IMR-90 (cell line): ENCODE results near the gene CDK15. TPM values are rescaled to one million over a fixed set of nuclear protein-coding genes. Genes with fewer than 3 reads are reported as not detected.

Source experiments
- ATAC-seq: fragments of 200-7000 bp; cut with Tn5 transposase; 2 replicates; pipeline ENCODE4 v1.9.1; 2020; ENCODE audit warnings: low read depth, mild to moderate bottlenecking, moderate library complexity
- BruUV-seq: library from RNA; stranded (reverse); fragments of 400-500 nt; replicated peaks from 2 replicates; lab custom pipeline; 2021; lab: Mats Ljungman, UMichigan
- CTCF ChIA-PET: fragments of 300-600 bp; formaldehyde crosslinking; extraction: SDS; loops from one replicate; lab custom pipeline; 2021; ENCODE audit warnings: antibody characterized with exemption; lab: Yijun Ruan, JAX
- POLR2A ChIA-PET: fragments of 300-600 bp; sonication (Branson Sonifier 250); formaldehyde crosslinking; loops from one replicate; lab custom pipeline; 2022; ENCODE audit warnings: antibody characterized with exemption; ENCODE audit not compliant: unreplicated experiment; lab: Charles Lee
- DNase-seq: peaks from one replicate; pipeline ENCODE4 v3.0.0; 2013
- H2AFZ ChIP-seq: replicated peaks from 2 replicates; pipeline ENCODE3; 2013; ENCODE audit warnings: low read length, mild to moderate bottlenecking; ENCODE audit not compliant: poor library complexity
- H2AK5ac ChIP-seq: 2 replicates; pipeline ENCODE4 v1.6.1; 2013; ENCODE audit warnings: low read depth, low read length, inconsistent platforms
- H2AK9ac ChIP-seq: replicated peaks from 2 replicates; pipeline ENCODE3; 2013; ENCODE audit warnings: mild to moderate bottlenecking, low read depth, low read length, moderate library complexity; ENCODE audit not compliant: poor library complexity
- H2BK120ac ChIP-seq: 2 replicates; pipeline ENCODE4 v1.6.1; 2013; ENCODE audit warnings: low read depth, low read length, inconsistent platforms
- H2BK15ac ChIP-seq: 3 replicates; pipeline ENCODE4 v1.6.1; 2013; ENCODE audit warnings: low read depth, low read length, inconsistent platforms
- H2BK20ac ChIP-seq: 2 replicates; pipeline ENCODE4 v1.6.1; 2013; ENCODE audit warnings: low read depth, mild to moderate bottlenecking, inconsistent platforms, low read length, moderate library complexity
- H2BK5ac ChIP-seq: 2 replicates; pipeline ENCODE4 v1.6.1; 2013; ENCODE audit warnings: mild to moderate bottlenecking, low read depth, low read length, inconsistent platforms; ENCODE audit not compliant: poor library complexity, severe bottlenecking
- H3K14ac ChIP-seq: replicated peaks from 2 replicates; pipeline ENCODE4 v1.6.1; 2013; ENCODE audit warnings: low read depth, low read length, inconsistent platforms
- H3K18ac ChIP-seq: 2 replicates; pipeline ENCODE4 v1.6.1; 2013; ENCODE audit warnings: low read depth, low read length, control low read depth
- H3K23ac ChIP-seq: 2 replicates; pipeline ENCODE4 v1.6.1; 2013; ENCODE audit warnings: low read depth, low read length, inconsistent platforms
- H3K27ac ChIP-seq: 2 replicates; pipeline ENCODE4 v1.5.1; 2013; ENCODE audit warnings: mild to moderate bottlenecking, control low read depth, low read length; ENCODE audit not compliant: insufficient read depth
- H3K27me3 ChIP-seq: 2 replicates; pipeline ENCODE4 v1.6.1; 2013; ENCODE audit warnings: low read length; ENCODE audit not compliant: control insufficient read depth, insufficient read depth
- H3K36me3 ChIP-seq: 2 replicates; pipeline ENCODE4 v1.6.1; 2013; ENCODE audit warnings: low read length, mixed read lengths; ENCODE audit not compliant: control insufficient read depth, insufficient read depth
- H3K4ac ChIP-seq: 2 replicates; pipeline ENCODE4 v1.6.1; 2013; ENCODE audit warnings: low read depth, low read length, inconsistent platforms
- H3K4me1 ChIP-seq: 2 replicates; pipeline ENCODE4 v1.6.1; 2013; ENCODE audit warnings: low read length, mixed read lengths; ENCODE audit not compliant: control insufficient read depth, insufficient read depth
- H3K4me2 ChIP-seq: 2 replicates; pipeline ENCODE4 v1.6.1; 2013; ENCODE audit warnings: low read depth, mild to moderate bottlenecking, control low read depth, low read length, moderate library complexity
- H3K4me3 ChIP-seq: 2 replicates; pipeline ENCODE4 v1.5.1; 2013; ENCODE audit warnings: low read depth, mild to moderate bottlenecking, control low read depth, low read length, moderate library complexity; ENCODE audit not compliant: insufficient read depth
- H3K56ac ChIP-seq: 2 replicates; pipeline ENCODE4 v1.6.1; 2013; ENCODE audit warnings: low read length, inconsistent platforms; ENCODE audit not compliant: insufficient read depth; ENCODE audit errors: extremely low read depth
- H3K79me1 ChIP-seq, 2 experiments: 2 replicates each; pipeline ENCODE4 v1.6.1; 2013; ENCODE audit warnings: low read length in 2 of 2, inconsistent platforms in 1 of 2, low read depth in 1 of 2
- H3K9ac ChIP-seq: 2 replicates; pipeline ENCODE4 v1.6.1; 2013; ENCODE audit warnings: low read depth, low read length, control low read depth
- H3K9me1 ChIP-seq: 2 replicates; pipeline ENCODE4 v1.6.1; 2013; ENCODE audit warnings: low read length, inconsistent platforms; ENCODE audit not compliant: insufficient read depth
- H3K9me3 ChIP-seq: 2 replicates; pipeline ENCODE4 v1.6.1; 2013; ENCODE audit warnings: low read length; ENCODE audit not compliant: control insufficient read depth, insufficient read depth
- H4K20me1 ChIP-seq: 2 replicates; pipeline ENCODE4 v1.6.1; 2013; ENCODE audit warnings: low read length, inconsistent platforms; ENCODE audit not compliant: insufficient read depth
- H4K5ac ChIP-seq: 2 replicates; pipeline ENCODE4 v1.6.1; 2013; ENCODE audit warnings: mild to moderate bottlenecking, low read depth, low read length, control low read depth
- H4K8ac ChIP-seq, 2 experiments: 2 replicates each; pipeline ENCODE4 v1.6.1; 2013; ENCODE audit warnings: low read depth in 2 of 2, low read length in 2 of 2, control low read depth in 1 of 2, inconsistent platforms in 1 of 2
- H4K91ac ChIP-seq: 2 replicates; pipeline ENCODE4 v1.6.1; 2013; ENCODE audit warnings: low read depth, low read length, inconsistent platforms; ENCODE audit not compliant: insufficient read depth
- CEBPB ChIP-seq: IDR thresholded peaks from 2 replicates; pipeline ENCODE4 v1.6.1; 2012; ENCODE audit warnings: low read depth, low read length, improper control_type of control experiment
- CHD1 ChIP-seq: IDR thresholded peaks from 2 replicates; pipeline ENCODE4 v1.6.1; 2012; ENCODE audit warnings: low read depth, low read length, improper control_type of control experiment
- FOS ChIP-seq: fragments of 150-350 bp; IDR thresholded peaks from 2 replicates; pipeline ENCODE4 v1.6.1; 2016; ENCODE audit warnings: low read depth, low read length
- MAFK ChIP-seq: IDR thresholded peaks from 2 replicates; pipeline ENCODE4 v1.6.1; 2012; ENCODE audit warnings: low read depth, low read length, improper control_type of control experiment
- MAZ ChIP-seq: IDR thresholded peaks from 2 replicates; pipeline ENCODE4 v1.6.1; 2012; ENCODE audit warnings: low read depth, mild to moderate bottlenecking, low read length, improper control_type of control experiment, moderate library complexity, borderline replicate concordance
- MXI1 ChIP-seq: IDR thresholded peaks from 2 replicates; pipeline ENCODE4 v1.6.1; 2012; ENCODE audit warnings: low read depth, mild to moderate bottlenecking, low read length, moderate library complexity, borderline replicate concordance
- POLR2A ChIP-seq: IDR thresholded peaks from 2 replicates; pipeline ENCODE4 v1.6.1; 2012; ENCODE audit warnings: mild to moderate bottlenecking, low read depth, low read length
- WGBS, 2 experiments: methylation state at CpG; one replicate each; pipeline versions ENCODE4 v1.1.5 to v1.1.7; 2013; ENCODE audit warnings: missing lambda C conversion rate in 2 of 2; ENCODE audit not compliant: insufficient read length in 1 of 2; ENCODE audit errors: extremely low coverage in 2 of 2; 5-methylcytosine and 5-hydroxymethylcytosine counted together
- dilution Hi-C: fragments of 300-500 bp; cut with HindIII; formaldehyde crosslinking; loops from one replicate; pipeline ENCODE4 v1.14.3; 2018; ENCODE audit warnings: low sequenced_read_pairs; ENCODE audit not compliant: unreplicated experiment
- in situ Hi-C: fragments of 300-500 bp; cut with MboI; formaldehyde crosslinking; loops from 3 replicates; pipeline ENCODE4 v1.14.3; 2019; ENCODE audit warnings: low sequenced_read_pairs, inconsistent platforms, mixed read lengths
- intact Hi-C: fragments of 100-400 bp; cut with micrococcal nuclease; formaldehyde crosslinking; loops from 2 replicates; pipeline ENCODE4 v1.10.0; 2022
- polyA plus RNA-seq, 3 experiments: library from polyadenylated mRNA; depleted of rRNA; stranded (reverse); fragments of >200 nt; gene quantifications; 2 replicates each; pipeline ENCODE4 v1.2.3, GENCODE V29; 2012; ENCODE audit warnings: low replicate concordance in 1 of 3
- total RNA-seq: library from RNA; depleted of rRNA; stranded (reverse); fragments of >200 nt; gene quantifications from 2 replicates; pipeline ENCODE4 v1.2.3, GENCODE V29; 2012
- TF ChIP-seq, protein P1 (sequence below): fragments of 150-350 bp; IDR thresholded peaks from 2 replicates; pipeline ENCODE4 v1.6.1; 2017; ENCODE audit warnings: mild to moderate bottlenecking, antibody characterized with exemption, low read length, low read depth

CDK15 gene
- total and polyA plus RNA-seq, 2 of the 4 experiments (the other 2 are of a cell fraction): 16.1 to 33.0 TPM

DNA sequence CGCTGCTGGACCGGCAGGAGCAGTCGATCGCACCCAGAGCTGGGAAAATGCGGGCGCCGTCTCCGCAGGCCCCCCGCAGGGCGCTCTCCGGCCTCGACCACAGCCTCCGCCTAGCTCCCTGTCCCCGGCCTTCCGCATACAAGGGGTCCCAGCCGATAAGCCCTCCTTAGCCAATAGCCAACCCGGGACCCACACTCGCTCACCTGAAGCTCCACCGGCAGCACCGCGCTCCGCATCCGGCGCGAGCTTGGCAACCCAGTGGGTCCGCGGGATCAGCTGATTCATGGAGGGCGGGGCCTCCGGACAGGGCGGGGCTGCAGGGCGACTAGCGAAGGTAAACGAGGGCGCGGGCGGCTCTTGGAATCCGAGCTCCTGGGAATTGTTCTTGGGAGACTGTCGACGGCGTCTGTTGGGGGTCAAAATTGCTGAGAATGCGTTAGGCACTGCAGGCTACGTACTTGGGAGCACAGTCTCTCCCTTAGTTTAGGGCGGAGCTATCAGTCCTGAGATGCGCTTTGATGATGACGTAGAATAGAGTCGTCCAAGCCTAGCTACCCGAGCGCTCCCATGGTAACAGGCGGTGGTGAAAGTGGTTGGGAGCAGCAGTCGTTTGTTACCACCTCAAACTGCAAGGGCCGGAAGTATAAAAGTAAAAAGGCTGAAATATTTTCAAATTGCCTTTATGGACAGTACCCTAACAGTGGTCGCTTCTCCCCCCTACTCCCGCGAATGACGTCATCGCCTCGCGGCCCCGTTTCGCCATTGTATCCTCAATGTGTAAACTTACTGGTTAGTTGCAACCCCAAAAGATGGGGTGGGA lies 25.5 kb upstream of the CDK15 start, which contains the start of gene ALS2:
ALS2 (minus strand) TSS at position 260 of the 820 bp plus-strand sequence. CDS start 12,048 bp downstream, outside the sequence.
- intact Hi-C loops: no loop called here
- TF ChIP-seq POLR2A: peak; percentile 66
- TF ChIP-seq MAZ: peak; percentile 74
- TF ChIP-seq CEBPB: 0 out of 2 replicates have a peak, but pooled peaks have one; percentile 48
- TF ChIP-seq MXI1: no peak
- peak; percentile 73 for TF ChIP-seq MAFK
- TF ChIP-seq, protein P1, sequence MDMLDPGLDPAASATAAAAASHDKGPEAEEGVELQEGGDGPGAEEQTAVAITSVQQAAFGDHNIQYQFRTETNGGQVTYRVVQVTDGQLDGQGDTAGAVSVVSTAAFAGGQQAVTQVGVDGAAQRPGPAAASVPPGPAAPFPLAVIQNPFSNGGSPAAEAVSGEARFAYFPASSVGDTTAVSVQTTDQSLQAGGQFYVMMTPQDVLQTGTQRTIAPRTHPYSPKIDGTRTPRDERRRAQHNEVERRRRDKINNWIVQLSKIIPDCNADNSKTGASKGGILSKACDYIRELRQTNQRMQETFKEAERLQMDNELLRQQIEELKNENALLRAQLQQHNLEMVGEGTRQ: peak; percentile 53; the same call in 1 of the 2 replicates
- peak; percentile 24; the same call in 1 of the 2 replicates for TF ChIP-seq FOS
- no peak for TF ChIP-seq CHD1
- peak within 1 kb of the TSS; percentile 92 for H3K23ac ChIP-seq
- H3K79me1 ChIP-seq: peaks cover 0 to 38% of the 10 kb centered on the region in 2 experiments; a peak in 3 of 4 replicates
- H3K36me3 ChIP-seq: no peaks in the 10 kb centered on the region
- peak; percentile 92 for ATAC-seq
- peak within 1 kb of the TSS; percentile 55 for H3K56ac ChIP-seq
- peak within 1 kb of the TSS; percentile 100 for H3K4me2 ChIP-seq
- H3K18ac ChIP-seq: peak within 1 kb of the TSS; percentile 35; the same call in 1 of the 2 replicates
- POLR2A ChIA-PET: interaction anchor here (0.6 to 1.2 kb wide), 4 partner anchors 11 to 381 kb away, joined by 4 to 11 read pairs (median 5); no protein-coding TSS in a partner anchor
- peaks cover 10% of the 10 kb centered on the region; the same call in 1 of the 2 replicates for H4K20me1 ChIP-seq
- WGBS, 2 experiments: 1% methylated on average over 22 of the region's 60 CpGs; no CpG with 5 or more reads in 1 of the 2 experiments
- peak within 1 kb of the TSS; percentile 76 for H3K4me3 ChIP-seq
- peak within 1 kb of the TSS; percentile 56 for H2AK5ac ChIP-seq
- H3K27ac ChIP-seq: peak within 1 kb of the TSS; percentile 41
- CTCF ChIA-PET: interaction anchor here (0.8 to 1.1 kb wide), 3 partner anchors 9 to 27 kb away, joined by 3 read pairs; no protein-coding TSS in a partner anchor
- H4K8ac ChIP-seq: peak within 1 kb of the TSS; percentile 97
- peak within 1 kb of the TSS; percentile 95 for H2AK9ac ChIP-seq
- peak within 1 kb of the TSS; percentile 70 for H4K91ac ChIP-seq
- H3K4me1 ChIP-seq: no peaks in the 10 kb centered on the region
- in situ Hi-C loops: no loop called here
- H3K9me1 ChIP-seq: 0 out of 2 replicates have a peak, but pooled peaks cover 5% of the 10 kb centered on the region
- peak within 1 kb of the TSS; percentile 57; the same call in 1 of the 2 replicates for H2BK20ac ChIP-seq
- peak within 1 kb of the TSS; percentile 58; the same call in 1 of the 3 replicates for H2BK15ac ChIP-seq
- H2BK120ac ChIP-seq: peak within 1 kb of the TSS; percentile 46
- no TSS peak for BruUV-seq
- peak within 1 kb of the TSS; percentile 99 for H2AFZ ChIP-seq
- peak within 1 kb of the TSS; percentile 88 for H3K4ac ChIP-seq
- H4K5ac ChIP-seq: peak within 1 kb of the TSS; percentile 83
- H3K14ac ChIP-seq: peak within 1 kb of the TSS; percentile 95
- dilution Hi-C loops: no loop called here
- DNase-seq: peak; percentile 100
- H3K27me3 ChIP-seq: no peaks in the 10 kb centered on the region
- H2BK5ac ChIP-seq: peak within 1 kb of the TSS; percentile 70
- H3K9me3 ChIP-seq: no peaks in the 10 kb centered on the region
- H3K9ac ChIP-seq: peak within 1 kb of the TSS; percentile 53
